Neural progenitor cell (in vitro differentiated cells): ENCODE measurements around the gene CEP104.

Experiments used
- EZH2 ChIP-seq: fragments of 200-600 bp; sonication (generic); IDR thresholded peaks from 2 replicates; pipeline ENCODE4 v1.6.1; 2017; ENCODE audit warnings: antibody characterized with exemption, mild to moderate bottlenecking, moderate library complexity
- TF ChIP-seq, protein P1 (sequence below): fragments of 200-600 bp; sonication (generic); IDR thresholded peaks from 2 replicates; pipeline ENCODE4 v1.5.1; 2017; ENCODE audit warnings: antibody characterized with exemption, mild to moderate bottlenecking

- TF ChIP-seq, protein P1, sequence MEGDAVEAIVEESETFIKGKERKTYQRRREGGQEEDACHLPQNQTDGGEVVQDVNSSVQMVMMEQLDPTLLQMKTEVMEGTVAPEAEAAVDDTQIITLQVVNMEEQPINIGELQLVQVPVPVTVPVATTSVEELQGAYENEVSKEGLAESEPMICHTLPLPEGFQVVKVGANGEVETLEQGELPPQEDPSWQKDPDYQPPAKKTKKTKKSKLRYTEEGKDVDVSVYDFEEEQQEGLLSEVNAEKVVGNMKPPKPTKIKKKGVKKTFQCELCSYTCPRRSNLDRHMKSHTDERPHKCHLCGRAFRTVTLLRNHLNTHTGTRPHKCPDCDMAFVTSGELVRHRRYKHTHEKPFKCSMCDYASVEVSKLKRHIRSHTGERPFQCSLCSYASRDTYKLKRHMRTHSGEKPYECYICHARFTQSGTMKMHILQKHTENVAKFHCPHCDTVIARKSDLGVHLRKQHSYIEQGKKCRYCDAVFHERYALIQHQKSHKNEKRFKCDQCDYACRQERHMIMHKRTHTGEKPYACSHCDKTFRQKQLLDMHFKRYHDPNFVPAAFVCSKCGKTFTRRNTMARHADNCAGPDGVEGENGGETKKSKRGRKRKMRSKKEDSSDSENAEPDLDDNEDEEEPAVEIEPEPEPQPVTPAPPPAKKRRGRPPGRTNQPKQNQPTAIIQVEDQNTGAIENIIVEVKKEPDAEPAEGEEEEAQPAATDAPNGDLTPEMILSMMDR, result no peak
- no peak for TF ChIP-seq EZH2
Measured at GRCh38 chr1:3837685-3838084, 19.3 kb downstream of the CEP104 start.
